HL-60 (cell line): ENCODE measurements around the gene OR51G2.

Source experiments
- CTCF ChIP-seq: IDR thresholded peaks from one replicate; pipeline ENCODE4 v1.5.1; 2011; ENCODE audit warnings: low read length, control low read depth, inconsistent platforms; ENCODE audit not compliant: insufficient read depth
- POLR2AphosphoS5 ChIP-seq: IDR thresholded peaks from 2 replicates; pipeline ENCODE4 v1.6.1; 2012; ENCODE audit warnings: low read depth
- TF ChIP-seq, protein P1 (sequence below): IDR thresholded peaks from 2 replicates; pipeline ENCODE4 v1.6.1; 2012; ENCODE audit warnings: low read depth; ENCODE audit not compliant: insufficient replicate concordance

DNA sequence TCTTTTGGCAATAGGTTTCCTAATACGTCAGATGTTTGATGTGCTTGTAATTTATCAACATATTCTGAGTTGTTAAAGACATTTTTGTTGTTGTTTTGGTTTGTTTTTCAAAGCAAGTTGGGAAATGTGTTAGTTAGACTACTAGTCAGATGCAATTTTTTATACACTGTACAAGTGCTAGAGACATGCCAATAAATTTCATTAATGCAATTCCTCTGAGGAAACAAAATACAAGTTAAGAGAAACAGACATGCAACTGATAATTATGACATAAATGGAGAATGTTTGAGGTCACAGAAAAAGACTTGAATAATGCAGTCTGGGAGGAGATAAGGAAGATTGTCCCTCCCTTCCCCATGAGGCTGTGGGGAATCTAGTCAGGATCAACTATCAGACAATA is 31.6 kb downstream of the OR51G2 start:
- TF ChIP-seq CTCF (no peak), POLR2AphosphoS5 (no peak)
- TF ChIP-seq, protein P1, sequence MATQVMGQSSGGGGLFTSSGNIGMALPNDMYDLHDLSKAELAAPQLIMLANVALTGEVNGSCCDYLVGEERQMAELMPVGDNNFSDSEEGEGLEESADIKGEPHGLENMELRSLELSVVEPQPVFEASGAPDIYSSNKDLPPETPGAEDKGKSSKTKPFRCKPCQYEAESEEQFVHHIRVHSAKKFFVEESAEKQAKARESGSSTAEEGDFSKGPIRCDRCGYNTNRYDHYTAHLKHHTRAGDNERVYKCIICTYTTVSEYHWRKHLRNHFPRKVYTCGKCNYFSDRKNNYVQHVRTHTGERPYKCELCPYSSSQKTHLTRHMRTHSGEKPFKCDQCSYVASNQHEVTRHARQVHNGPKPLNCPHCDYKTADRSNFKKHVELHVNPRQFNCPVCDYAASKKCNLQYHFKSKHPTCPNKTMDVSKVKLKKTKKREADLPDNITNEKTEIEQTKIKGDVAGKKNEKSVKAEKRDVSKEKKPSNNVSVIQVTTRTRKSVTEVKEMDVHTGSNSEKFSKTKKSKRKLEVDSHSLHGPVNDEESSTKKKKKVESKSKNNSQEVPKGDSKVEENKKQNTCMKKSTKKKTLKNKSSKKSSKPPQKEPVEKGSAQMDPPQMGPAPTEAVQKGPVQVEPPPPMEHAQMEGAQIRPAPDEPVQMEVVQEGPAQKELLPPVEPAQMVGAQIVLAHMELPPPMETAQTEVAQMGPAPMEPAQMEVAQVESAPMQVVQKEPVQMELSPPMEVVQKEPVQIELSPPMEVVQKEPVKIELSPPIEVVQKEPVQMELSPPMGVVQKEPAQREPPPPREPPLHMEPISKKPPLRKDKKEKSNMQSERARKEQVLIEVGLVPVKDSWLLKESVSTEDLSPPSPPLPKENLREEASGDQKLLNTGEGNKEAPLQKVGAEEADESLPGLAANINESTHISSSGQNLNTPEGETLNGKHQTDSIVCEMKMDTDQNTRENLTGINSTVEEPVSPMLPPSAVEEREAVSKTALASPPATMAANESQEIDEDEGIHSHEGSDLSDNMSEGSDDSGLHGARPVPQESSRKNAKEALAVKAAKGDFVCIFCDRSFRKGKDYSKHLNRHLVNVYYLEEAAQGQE, result no peak
